Suprapubic skin (tissue), 4 donors: ENCODE results near the gene BNC2.

ENCODE experiments used
- CTCF ChIP-seq, 2 donors: fragments of 200-600 bp in 1 of 2; fragments of 450-650 bp in 1 of 2; sonication (generic) in 1 of 2; IDR thresholded peaks; one replicate each; pipeline ENCODE4 v1.5.1; 2016 to 2019; ENCODE audit warnings: antibody characterized with exemption in 2 of 2, mild to moderate bottlenecking in 1 of 2, moderate library complexity in 1 of 2
- EP300 ChIP-seq: sonication (generic); formaldehyde crosslinking; IDR thresholded peaks from one replicate; pipeline ENCODE4 v1.6.1; 2017; ENCODE audit warnings: antibody characterized with exemption
- POLR2A ChIP-seq, 2 donors: fragments of 450-650 bp; IDR thresholded peaks; one replicate each; pipeline ENCODE4 v1.6.1; 2017; ENCODE audit warnings: antibody characterized with exemption in 2 of 2, mild to moderate bottlenecking in 2 of 2, moderate library complexity in 2 of 2
- POLR2AphosphoS5 ChIP-seq, 3 donors: sonication (generic); formaldehyde crosslinking; IDR thresholded peaks; one replicate each; pipeline ENCODE4 v1.6.1; 2017; ENCODE audit warnings: antibody characterized with exemption in 3 of 3

- no peak for TF ChIP-seq CTCF (IDR thresholded peaks at IDR 0.05)
- TF ChIP-seq POLR2A (IDR thresholded peaks at IDR 0.05): no peak
- TF ChIP-seq EP300: no peak
- no peak for TF ChIP-seq POLR2AphosphoS5 (IDR thresholded peaks at IDR 0.05)
Measured at GRCh38 chr9:16441791-16442190, 428.7 kb downstream of the BNC2 start.
